LNCAP (cell line): Measurements from ENCODE around the gene SUDS3.

ENCODE experiments used
- TF ChIP-seq, protein P1 (sequence below): fragments of 450-650 bp; IDR thresholded peaks from 2 replicates; pipeline ENCODE4 v1.5.1; 2017; ENCODE audit warnings: mild to moderate bottlenecking

Gene SUDS3

DNA sequence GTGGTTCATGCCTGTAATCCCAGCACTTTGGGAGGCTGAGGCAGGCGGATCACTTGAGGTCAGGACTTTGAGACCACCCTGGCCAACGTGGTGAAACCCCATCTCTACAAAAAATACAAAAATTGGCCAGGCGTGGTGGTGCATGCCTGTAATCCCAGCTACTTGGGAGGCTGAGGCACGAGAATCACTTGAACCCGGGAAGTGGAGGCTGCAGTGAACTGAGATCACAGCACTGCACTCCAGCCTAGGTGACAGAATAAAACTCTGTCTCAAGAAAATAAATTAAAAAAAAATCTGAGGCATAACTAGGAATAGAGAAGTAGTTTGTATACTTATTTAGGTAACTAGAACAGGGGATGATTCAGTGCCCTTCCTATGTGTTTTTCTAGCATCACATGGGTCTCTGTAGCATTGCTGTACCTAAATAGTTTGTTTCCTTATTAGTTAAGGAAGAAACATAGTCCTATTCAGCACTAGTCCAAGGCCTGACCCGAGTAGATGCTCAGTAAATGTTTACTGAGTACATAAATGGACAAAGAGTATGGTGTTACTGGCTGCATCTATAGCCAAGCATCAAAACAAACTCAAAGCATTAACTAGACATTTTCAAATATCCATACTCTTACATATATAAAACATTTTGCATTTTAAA lies 25.3 kb upstream of the SUDS3 start:
- TF ChIP-seq, protein P1, sequence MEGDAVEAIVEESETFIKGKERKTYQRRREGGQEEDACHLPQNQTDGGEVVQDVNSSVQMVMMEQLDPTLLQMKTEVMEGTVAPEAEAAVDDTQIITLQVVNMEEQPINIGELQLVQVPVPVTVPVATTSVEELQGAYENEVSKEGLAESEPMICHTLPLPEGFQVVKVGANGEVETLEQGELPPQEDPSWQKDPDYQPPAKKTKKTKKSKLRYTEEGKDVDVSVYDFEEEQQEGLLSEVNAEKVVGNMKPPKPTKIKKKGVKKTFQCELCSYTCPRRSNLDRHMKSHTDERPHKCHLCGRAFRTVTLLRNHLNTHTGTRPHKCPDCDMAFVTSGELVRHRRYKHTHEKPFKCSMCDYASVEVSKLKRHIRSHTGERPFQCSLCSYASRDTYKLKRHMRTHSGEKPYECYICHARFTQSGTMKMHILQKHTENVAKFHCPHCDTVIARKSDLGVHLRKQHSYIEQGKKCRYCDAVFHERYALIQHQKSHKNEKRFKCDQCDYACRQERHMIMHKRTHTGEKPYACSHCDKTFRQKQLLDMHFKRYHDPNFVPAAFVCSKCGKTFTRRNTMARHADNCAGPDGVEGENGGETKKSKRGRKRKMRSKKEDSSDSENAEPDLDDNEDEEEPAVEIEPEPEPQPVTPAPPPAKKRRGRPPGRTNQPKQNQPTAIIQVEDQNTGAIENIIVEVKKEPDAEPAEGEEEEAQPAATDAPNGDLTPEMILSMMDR: no peak

DNA sequence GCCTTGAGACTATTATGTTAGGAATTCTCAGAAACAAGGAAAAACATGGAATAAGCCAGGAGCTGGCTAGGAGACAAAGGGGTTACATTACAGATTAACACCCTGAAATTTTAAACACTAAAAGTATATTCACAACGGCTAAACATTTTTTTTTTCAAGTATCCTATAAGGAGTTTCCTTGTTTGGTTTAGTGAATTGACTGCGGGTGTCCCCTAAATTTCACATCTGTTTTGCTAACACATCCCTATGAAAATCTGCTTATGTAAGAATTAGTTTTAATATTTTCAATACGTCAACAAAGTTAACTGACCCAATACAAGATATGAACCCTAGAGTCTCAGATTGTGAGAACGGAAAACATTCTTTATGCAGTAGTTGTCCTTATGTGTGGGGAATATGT lies 22.6 kb upstream of the SUDS3 start:
- TF ChIP-seq, protein P1: no peak

DNA sequence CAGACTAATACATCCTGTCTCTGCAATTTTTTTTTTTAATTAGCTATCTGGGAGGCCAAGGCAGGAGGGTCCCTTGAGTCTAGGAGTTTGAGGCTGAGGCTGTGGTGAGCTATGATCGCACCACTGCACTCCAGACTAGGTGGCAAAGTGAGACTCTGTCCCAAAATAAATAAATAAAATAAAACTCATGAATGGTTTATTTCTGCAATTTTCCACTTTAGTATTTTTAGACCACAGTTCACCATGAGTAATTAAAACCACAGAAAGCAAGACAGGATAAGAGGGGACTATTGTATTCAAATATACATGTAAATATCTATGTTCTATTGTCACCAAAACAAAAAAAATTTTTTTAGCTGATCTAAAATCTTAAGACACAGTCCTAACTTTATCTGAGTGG lies 21.5 kb upstream of the SUDS3 start:
- TF ChIP-seq, protein P1: no peak

DNA sequence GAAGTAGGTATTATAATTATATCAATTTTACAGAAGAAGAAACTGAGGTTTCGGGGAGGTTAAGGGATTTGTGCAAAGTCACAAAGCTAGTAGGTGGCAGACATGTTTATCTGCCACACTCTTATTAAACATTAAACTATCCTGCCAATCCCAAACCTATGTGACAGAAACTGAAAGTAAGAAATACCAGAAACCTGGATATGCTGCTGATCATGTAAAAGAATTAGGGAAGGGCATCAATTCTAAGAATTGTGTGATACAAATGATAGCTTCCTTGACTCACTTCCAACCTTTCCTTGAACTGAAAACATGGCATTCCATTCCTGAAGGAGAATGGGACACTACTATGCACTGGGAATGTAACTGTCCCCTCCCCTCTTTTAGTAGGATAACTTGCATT lies 20.5 kb upstream of the SUDS3 start:
- TF ChIP-seq, protein P1: no peak

DNA sequence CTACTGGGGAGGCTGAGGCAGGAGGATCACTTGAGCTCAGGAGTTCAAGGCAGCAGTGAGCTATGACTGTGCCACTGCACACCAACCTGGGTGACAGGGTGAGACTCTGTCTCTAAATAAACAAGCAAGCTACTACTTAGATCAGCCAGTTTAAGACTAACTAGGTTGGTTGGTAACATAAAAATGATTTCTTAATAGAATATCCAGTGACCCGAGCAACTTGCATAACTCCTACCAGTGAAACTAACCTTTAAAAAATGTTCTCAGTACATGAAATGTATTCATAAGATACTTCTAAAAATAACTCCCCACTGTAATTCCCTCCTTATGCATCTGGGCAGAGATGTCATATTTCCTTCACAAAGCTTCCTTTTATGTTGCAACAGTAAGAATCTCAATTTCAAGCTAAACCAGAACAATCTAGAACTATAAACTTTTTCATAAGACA lies 19.5 kb upstream of the SUDS3 start:
- TF ChIP-seq, protein P1: no peak

DNA sequence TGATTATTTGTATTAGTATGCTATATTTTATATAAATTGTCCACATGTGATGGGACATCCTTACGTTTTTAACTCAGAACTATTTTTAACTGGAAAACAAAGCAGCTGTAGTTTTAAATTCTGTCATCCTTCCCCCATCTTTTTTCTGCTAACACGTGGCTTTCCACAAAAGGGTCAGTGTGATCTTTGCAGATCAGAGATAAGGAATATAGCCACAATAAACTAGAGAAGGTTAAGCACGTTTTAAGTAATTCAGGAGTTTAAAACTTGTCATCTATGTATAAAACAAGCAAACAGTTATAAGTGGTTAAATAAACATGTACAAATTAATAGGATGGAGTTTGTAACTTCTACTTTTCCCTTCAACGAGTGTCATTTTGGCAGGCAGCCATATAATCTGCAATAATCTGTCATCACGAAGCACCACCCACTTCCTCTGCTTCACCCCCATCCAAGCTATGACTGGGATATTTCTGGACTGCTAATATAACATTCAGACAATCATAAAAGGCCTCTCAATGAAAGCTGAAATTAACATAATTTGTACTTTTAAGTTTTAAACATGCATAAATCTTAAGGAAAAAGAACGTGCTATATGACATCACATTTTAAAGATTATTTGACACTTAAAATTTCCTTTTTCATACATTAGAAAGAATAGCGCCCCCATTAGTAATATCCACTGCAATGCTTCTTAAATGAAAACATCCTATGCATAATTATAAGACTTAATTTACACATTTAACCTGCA lies 18.9 kb upstream of the SUDS3 start:
- TF ChIP-seq, protein P1: 0 out of 2 replicates have a peak, but pooled peaks have one; percentile 13

DNA sequence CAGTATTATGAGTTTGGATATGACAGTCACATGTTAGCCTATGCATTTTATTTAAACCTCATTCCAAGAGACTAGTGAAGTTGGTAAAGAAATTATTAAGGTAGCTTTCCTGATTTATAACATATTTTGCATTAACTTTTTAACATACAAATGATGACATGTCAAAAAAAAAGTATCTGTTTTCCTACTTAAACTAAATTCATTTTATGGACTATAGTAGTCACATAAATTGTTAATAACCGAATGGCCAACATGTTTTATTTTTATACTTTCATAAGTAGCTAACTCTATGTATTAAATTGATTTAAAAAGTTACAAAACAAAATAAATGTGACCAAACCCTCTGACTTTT lies 18.4 kb upstream of the SUDS3 start:
- TF ChIP-seq, protein P1: no peak
